Smooth muscle cell of the pulmonary artery (primary cell): ENCODE measurements around the gene RHBDD3. TPM values are rescaled to one million over a fixed set of nuclear protein-coding genes. Genes with fewer than 3 reads are reported as not detected.

ENCODE experiments used
- total RNA-seq: library from RNA; depleted of rRNA; stranded (reverse); fragments of >200 nt; gene quantifications from 2 replicates; pipeline ENCODE4 v1.2.3, GENCODE V29; 2014

Gene RHBDD3
- 17.6 and 24.5 TPM in 2 replicates for total RNA-seq

DNA sequence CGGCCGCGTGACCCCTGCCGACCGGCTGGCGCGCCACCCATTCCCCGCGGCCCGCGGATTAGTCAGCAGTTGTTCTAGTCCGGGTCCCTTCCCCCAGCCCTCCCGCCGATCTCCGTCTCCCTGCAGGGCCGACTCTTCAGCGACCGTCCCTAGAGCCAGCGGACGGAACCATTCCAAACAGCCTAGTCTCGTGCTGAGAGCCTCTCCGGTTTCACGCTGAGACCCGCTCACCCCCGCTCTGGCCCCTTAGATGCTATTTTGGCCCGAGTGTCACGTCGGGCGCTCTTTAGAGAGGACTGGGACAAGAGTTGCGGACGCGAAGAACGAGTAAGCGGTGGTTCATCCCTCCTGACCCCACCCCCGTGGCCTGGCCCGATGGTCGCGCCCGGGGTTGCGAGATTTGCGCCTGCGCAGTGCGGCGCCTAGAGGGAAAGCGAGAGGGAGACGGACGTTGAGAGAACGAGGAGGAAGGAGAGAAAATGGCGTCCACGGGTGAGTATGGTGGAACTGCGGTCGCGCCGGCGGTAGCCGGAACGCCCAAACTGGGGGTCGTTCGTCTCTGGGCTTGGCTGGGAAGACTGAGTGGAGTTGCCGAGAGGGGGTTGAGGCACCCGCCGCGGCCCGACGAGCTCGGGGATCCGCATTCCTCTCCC, at the start of gene RHBDD3, which contains the start of gene EWSR1:
Gene RHBDD3, minus strand, starts transcription at position 124 of the 653 bp plus-strand sequence. CDS start 2,355 bp downstream, outside the sequence.
Gene EWSR1, plus strand, starts transcription at position 411 of the 653 bp plus-strand sequence. Its CDS starts 69 bp downstream, at position 480.

DNA sequence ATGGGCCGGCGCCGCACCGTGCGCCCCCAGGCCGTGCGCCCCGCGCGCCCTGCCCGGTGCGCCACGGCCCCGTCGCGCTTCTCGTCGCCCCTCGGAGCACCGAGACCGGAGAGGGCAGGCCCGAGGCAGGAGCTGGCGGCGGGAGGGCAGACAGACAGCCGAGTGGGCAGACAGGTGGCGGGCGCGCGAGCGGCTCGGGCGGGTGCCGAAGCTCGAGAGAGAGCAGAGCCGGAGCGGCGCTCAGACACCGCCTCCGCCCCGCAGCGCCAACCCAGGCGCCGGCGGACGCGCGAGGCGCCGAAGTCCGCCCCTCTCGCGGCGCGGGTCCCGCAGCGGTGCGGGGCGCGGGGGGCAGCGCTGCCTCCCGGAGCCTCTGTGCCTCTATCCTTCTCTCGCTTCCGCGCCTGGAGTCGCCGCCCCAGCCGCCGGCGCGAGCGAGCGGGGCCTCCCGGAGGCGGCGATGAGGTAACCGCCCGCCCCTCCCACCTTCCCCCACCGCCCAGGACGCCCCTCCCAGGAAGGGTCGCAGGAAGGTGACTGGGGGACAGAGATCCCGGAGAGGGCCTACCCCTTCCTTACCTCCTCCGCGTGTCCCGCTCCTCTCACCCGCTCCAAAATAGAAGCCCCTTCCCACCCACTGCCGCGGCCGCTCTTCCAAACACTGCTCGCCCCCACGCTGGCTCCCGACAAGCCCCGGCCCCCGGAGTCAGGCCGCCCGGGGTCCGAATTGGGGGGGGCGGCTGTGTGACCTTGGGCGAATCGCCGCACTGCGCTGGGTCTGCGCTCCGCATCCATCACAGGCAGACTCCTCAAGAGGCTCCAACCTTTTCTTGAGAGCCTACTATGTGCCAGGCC, 47.7 kb upstream of the RHBDD3 start, which contains the start of gene RASL10A:
Gene RASL10A, minus strand, starts transcription at position 412 of the 855 bp plus-strand sequence. CDS start 451 bp downstream, outside the sequence.

DNA sequence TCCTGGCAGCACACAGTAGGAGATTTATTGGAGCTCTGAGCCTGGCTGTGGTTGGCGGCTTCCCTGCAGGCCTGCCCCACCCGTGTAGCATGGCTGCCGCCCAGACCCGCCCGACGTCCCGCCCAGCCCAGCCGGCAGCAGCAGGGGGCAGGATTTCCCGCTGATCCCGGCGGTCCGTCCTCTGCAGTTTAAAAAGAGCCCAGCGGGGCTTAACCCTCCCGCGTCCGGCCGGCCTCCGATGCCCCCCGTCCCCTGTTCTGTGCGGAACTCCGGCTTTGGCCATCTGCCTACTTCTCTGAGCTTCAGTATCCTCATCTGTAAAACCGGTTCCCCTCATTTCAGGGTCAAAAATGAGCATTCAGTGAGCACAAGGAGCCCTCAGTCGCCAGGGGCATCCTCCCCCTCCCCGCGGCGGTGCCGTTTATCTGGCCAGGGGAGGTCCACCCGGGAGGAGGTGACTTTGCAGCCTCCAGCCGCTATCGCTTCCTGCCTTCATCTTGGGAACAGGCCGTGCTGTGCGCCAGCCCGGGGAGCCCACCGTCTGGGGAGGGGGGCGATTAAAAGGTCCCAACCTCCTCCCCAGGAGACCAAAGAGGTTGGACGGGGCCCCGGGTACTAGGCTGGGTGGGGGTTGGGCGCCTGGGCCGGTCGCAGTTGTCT, 38.5 kb upstream of the RHBDD3 start, which contains the start of gene GAS2L1:
Gene GAS2L1, plus strand, starts transcription at position 476 of the 660 bp plus-strand sequence. CDS start 1,456 bp downstream, outside the sequence.

Other genes starting within 250 kb of the RHBDD3 start
- not detected in 2 replicates for gene C22orf31, start 206.2 kb downstream of the RHBDD3 start, total RNA-seq
- 1.6 and 6.5 TPM in 2 replicates for gene KREMEN1, start 194.9 kb downstream of the RHBDD3 start, total RNA-seq
- gene EMID1, start 62.1 kb downstream of the RHBDD3 start, total RNA-seq, result not detected in 2 replicates
- 102 and 105 TPM in 2 replicates for gene EWSR1, start 287 bp upstream of the RHBDD3 start, total RNA-seq
- gene GAS2L1, start 38.7 kb upstream of the RHBDD3 start, total RNA-seq, result 16.0 and 19.1 TPM in 2 replicates
- gene RASL10A, start 47.7 kb upstream of the RHBDD3 start, total RNA-seq, result not detected in 2 replicates
- gene AP1B1, start 120.6 kb upstream of the RHBDD3 start, total RNA-seq, result 50.6 and 58.5 TPM in 2 replicates
- gene RFPL1, start 170.6 kb upstream of the RHBDD3 start, total RNA-seq, result not detected in 2 replicates
- gene NEFH, start 212.2 kb upstream of the RHBDD3 start, total RNA-seq, result 0.20 and 0.53 TPM in 2 replicates